ENCODE data around the gene BHLHA9. TPM values are rescaled to one million over a fixed set of nuclear protein-coding genes. Genes with fewer than 3 reads are reported as not detected.
A peak's percentile ranks its signal among the peaks of the same experiment; 100 is the strongest.
"Not testable (repeated sequence)": the region's sequence is repeated elsewhere in the genome, so short reads cannot be mapped to it uniquely, and the experiment has no call there.

BHLHA9 gene
- total RNA-seq, 2 donors from 2014 or later = not detected

DNA sequence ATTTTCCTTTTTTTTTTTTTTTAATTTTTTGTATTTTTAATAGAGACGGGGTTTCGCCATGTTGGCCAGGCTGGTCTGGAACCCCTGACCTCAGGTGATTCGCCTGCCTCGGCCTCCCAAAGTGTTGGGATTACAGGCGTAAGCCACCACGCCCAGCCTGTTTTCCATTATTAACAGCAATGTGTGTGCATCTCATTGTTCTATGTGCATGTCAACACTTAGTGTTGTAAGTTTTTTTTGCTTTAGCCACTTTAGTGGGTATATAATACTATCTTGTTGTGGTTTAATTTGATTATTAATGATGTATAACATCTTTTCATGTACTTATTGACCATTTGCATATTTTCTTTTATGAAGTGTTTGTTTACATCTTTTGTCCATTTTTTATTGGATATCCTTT, 32.8 kb upstream of the BHLHA9 start:
- Histone ChIP-seq H3K4me3 (no peak overlapping the region), H3K27ac (no peak overlapping the region), H3K27me3 (no peaks in the 10 kb centered on the region), H3K36me3 (no peaks in the 10 kb centered on the region), H3K4me1 (no peaks in the 10 kb centered on the region), H3K9me3 (no peaks in the 10 kb centered on the region), H3K9ac (ENCODE audit: low read depth in 2 of 2, low read length in 2 of 2) (no peak overlapping the region)
- intact Hi-C loops (cut with DNase I) = no loop called here
- DNase-seq = no peak
- TF ChIP-seq, protein P1, sequence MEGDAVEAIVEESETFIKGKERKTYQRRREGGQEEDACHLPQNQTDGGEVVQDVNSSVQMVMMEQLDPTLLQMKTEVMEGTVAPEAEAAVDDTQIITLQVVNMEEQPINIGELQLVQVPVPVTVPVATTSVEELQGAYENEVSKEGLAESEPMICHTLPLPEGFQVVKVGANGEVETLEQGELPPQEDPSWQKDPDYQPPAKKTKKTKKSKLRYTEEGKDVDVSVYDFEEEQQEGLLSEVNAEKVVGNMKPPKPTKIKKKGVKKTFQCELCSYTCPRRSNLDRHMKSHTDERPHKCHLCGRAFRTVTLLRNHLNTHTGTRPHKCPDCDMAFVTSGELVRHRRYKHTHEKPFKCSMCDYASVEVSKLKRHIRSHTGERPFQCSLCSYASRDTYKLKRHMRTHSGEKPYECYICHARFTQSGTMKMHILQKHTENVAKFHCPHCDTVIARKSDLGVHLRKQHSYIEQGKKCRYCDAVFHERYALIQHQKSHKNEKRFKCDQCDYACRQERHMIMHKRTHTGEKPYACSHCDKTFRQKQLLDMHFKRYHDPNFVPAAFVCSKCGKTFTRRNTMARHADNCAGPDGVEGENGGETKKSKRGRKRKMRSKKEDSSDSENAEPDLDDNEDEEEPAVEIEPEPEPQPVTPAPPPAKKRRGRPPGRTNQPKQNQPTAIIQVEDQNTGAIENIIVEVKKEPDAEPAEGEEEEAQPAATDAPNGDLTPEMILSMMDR (IDR thresholded peaks at IDR 0.05) = no peak

DNA sequence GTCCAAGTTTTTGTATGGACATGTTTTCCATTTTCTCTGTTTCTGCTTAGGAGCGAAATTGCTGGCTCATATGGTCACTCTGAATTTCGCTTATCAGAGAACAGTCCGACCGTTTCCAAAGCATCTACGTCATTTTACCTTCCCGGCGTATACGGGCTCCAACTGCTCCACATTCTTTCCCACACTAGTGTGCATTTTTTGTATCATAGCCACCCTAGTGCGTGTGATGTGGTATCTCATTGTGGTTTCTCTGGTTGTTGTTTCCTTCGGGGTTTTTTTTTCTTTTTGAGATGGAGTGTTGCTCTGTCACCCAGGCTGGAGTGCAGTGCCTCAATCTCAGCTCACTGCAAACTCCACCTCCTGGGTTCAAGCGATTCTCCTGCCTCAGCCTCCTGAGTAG, 31.0 kb upstream of the BHLHA9 start:
- Histone ChIP-seq H3K27ac (no peak overlapping the region), H3K4me3 (no peak overlapping the region), H3K36me3 (no peaks in the 10 kb centered on the region), H3K27me3 (no peaks in the 10 kb centered on the region), H3K9me3 (no peaks in the 10 kb centered on the region), H3K4me1 (no peaks in the 10 kb centered on the region), H3K9ac (ENCODE audit: low read depth in 2 of 2, low read length in 2 of 2) (no peak overlapping the region)
- intact Hi-C loops (cut with DNase I) = no loop called here
- DNase-seq = no peak
- TF ChIP-seq, protein P1 (IDR thresholded peaks at IDR 0.05) = no peak

DNA sequence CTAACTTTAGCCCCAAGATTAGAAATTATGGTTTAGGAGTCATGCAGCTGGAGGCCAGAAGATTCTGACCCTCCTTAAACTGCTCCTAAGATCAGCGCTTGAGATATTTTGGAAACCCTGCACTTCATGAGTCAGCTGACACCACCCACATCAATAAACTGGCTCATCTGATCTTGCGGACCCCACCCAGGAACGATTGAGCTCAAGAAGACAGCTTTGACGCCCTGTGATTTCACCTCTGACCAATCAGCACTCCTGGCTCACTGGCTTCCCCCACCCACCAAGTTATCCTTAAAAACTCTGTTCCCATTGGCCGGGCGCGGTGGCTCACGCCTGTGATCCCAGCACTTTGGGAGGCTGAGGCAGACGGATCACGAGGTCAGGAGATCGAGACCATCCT, 29.8 kb upstream of the BHLHA9 start:
- H3K4me1 ChIP-seq; H3K9me3 ChIP-seq; H3K27ac ChIP-seq; intact Hi-C loops (cut with DNase I); H3K36me3 ChIP-seq; H3K4me3 ChIP-seq; H3K9ac ChIP-seq (ENCODE audit: low read depth in 2 of 2, low read length in 2 of 2); H3K27me3 ChIP-seq: not testable (repeated sequence)
- DNase-seq = peak; percentile 38

DNA sequence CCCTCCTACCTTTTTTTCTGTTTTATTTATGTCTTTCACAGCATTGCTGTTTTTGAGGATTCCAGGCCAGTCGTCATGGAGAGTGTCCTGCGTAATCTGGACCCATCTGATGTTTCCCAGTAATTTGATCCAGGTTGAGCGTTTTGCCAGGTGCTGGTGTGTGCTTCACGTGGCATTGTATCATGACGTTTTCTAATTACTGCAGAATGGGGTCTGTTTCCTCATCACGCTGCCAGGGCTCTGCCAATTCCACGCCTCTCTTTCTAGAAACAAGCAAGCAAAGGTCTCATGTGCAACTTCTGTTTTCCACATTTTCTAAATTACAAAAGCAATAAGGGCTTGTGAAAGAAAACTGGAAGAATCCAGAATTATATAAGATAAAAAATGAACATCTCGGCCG, 28.3 kb upstream of the BHLHA9 start:
- Histone ChIP-seq H3K9ac (ENCODE audit: low read depth in 2 of 2, low read length in 2 of 2) (no peak overlapping the region), H3K36me3 (no peaks in the 10 kb centered on the region), H3K9me3 (no peaks in the 10 kb centered on the region), H3K4me3 (no peak overlapping the region), H3K4me1 (no peaks in the 10 kb centered on the region), H3K27me3 (no peaks in the 10 kb centered on the region), H3K27ac (no peak overlapping the region)
- intact Hi-C loops (cut with DNase I) = no loop called here
- TF ChIP-seq, protein P1 (IDR thresholded peaks at IDR 0.05) = no peak
- DNase-seq = no peak

DNA sequence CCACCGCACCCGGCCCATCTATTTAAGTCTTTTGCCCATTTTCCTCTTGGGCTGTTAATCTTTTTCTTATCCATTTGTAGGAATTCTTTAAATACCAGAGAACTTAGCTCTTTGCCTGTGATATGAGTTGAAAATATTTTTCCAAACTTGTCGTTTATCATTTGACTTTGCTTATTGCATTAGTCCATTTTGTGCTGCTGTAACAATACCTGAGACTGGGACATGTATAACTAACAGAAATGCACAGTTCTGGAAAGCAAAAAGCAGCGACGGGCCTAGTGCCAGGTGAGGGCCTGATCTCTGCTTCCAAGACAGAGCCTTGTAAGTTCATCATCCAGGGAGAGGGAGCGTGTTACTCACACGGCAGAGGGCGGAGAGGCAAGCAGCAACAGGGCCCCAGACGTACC, 25.6 kb upstream of the BHLHA9 start:
- TF ChIP-seq, protein P1 (IDR thresholded peaks at IDR 0.05) = no peak

DNA sequence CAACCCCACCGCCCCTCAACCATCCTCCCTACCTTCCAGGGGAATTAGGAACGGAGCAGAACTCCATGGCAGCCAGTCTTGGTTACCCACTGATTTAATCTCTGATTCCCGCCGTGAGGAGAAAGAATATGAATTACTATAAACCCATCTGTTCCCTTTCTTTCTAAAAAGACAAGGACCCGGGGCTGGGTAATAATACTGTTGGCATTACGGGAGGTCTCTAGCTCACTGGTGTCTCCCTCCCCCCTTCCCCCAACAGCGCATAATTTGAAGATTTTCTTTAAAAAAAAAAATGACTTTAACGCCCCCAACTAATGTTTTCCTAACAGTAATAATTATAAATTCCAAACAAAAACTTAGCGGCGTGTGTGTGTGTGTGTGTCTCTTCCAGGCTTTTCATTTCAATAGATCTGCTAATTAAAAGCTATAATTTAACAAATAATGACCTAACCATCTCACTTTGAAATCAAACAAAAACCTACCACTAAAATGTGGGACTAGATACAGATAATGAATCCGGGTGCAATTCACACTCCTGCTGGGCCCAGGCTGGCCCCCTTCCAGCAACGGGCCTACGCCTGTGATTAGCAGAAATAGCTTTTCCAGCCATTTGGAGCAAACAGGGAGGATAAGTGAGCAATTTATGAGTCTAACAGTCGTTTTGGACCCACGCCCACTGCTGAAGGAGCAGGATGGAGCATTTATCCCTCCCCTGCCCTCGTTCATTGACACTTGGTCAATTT, 18.2 kb upstream of the BHLHA9 start:
- Histone ChIP-seq H3K36me3 (no peaks in the 10 kb centered on the region), H3K9ac (ENCODE audit: low read depth in 2 of 2, low read length in 2 of 2) (no peak overlapping the region), H3K4me3 (no peak overlapping the region), H3K4me1 (no peaks in the 10 kb centered on the region), H3K9me3 (no peaks in the 10 kb centered on the region), H3K27me3 (no peaks in the 10 kb centered on the region), H3K27ac (no peak overlapping the region)
- intact Hi-C loops (cut with DNase I) = no loop called here
- peak; percentile 36 for DNase-seq
- TF ChIP-seq, protein P1 (IDR thresholded peaks at IDR 0.05) = no peak

More for the DNA sequence above, 25.6 kb upstream of the BHLHA9 start:
- H3K4me1 ChIP-seq = no peaks in the 10 kb centered on the region
- no peak for DNase-seq
- no peaks in the 10 kb centered on the region for H3K36me3 ChIP-seq
- H3K9ac ChIP-seq (ENCODE audit: low read depth in 2 of 2, low read length in 2 of 2) = no peak overlapping the region
- no peak overlapping the region for H3K27ac ChIP-seq
- intact Hi-C loops (cut with DNase I) = no loop called here
- H3K4me3 ChIP-seq = no peak overlapping the region
- no peaks in the 10 kb centered on the region for H3K27me3 ChIP-seq
- no peaks in the 10 kb centered on the region for H3K9me3 ChIP-seq

All from colonic mucosa (tissue), 4 donors.